ENCODE data around the gene RAB36. TPM values are rescaled to one million over a fixed set of nuclear protein-coding genes. Genes with fewer than 3 reads are reported as not detected.

The RAB36 gene
- total and polyA plus RNA-seq, 2 experiments from 2014 or later = 2.7 to 5.3 TPM

- no peaks in the 10 kb centered on the region for H3K36me3 ChIP-seq (replicated peaks; ENCODE audit: insufficient read depth, low read depth)
- peaks cover 70% of the 10 kb centered on the region for H3K79me2 ChIP-seq
- H3K4me2 ChIP-seq = peak overlapping the region; percentile 97
- H4K20me1 ChIP-seq (ENCODE audit: insufficient read depth, poor library complexity, severe bottlenecking) = peaks cover 69% of the 10 kb centered on the region
- peak overlapping the region; percentile 82 for H3K4me3 ChIP-seq
- no peaks in the 10 kb centered on the region for H3K9me3 ChIP-seq (ENCODE audit: low read depth)
- H2AFZ ChIP-seq = no peak overlapping the region
- WGBS (ENCODE audit: low lambda C conversion rate, missing lambda C conversion rate) = 13% methylated on average over 11 of the region's 11 CpGs
- TF ChIP-seq CTCF (IDR thresholded peaks at IDR 0.05; ENCODE audit: poor library complexity) = no peak
- no peak overlapping the region for H3K27ac ChIP-seq
- H3K9me2 ChIP-seq (replicated peaks; ENCODE audit: insufficient read depth) = no peaks in the 10 kb centered on the region
- H3K27me3 ChIP-seq = no peaks in the 10 kb centered on the region
- DNase-seq (ENCODE audit: low spot score) = peak; percentile 74
- peaks cover 52% of the 10 kb centered on the region for H3K4me1 ChIP-seq (ENCODE audit: insufficient read depth)
Measured at GRCh38 chr22:23183061-23183698, 37.9 kb downstream of the RAB36 start.

GRCh38 chr22:23184100-23184763 lies 39.0 kb downstream of the RAB36 start:
- WGBS (ENCODE audit: low lambda C conversion rate, missing lambda C conversion rate) = 62% methylated on average over 3 of the region's 3 CpGs
- peaks cover 81% of the 10 kb centered on the region for H3K79me2 ChIP-seq
- no peaks in the 10 kb centered on the region for H3K9me3 ChIP-seq (ENCODE audit: low read depth)
- H3K4me2 ChIP-seq = peak overlapping the region; percentile 97
- no peak for DNase-seq (ENCODE audit: low spot score)
- no peaks in the 10 kb centered on the region for H3K36me3 ChIP-seq (replicated peaks; ENCODE audit: insufficient read depth, low read depth)
- TF ChIP-seq CTCF (IDR thresholded peaks at IDR 0.05; ENCODE audit: poor library complexity) (no peak), EZH2phosphoT487 (IDR thresholded peaks at IDR 0.05; ENCODE audit: low read depth, severe bottlenecking, unreplicated experiment) (no peak), EZH2 (IDR thresholded peaks at IDR 0.05; ENCODE audit: borderline replicate concordance) (no peak)
- no peak overlapping the region for H3K27ac ChIP-seq
- no peak overlapping the region for H2AFZ ChIP-seq
- H3K4me1 ChIP-seq (ENCODE audit: insufficient read depth) = peaks cover 47% of the 10 kb centered on the region
- no peaks in the 10 kb centered on the region for H3K27me3 ChIP-seq
- no peaks in the 10 kb centered on the region for H3K9me2 ChIP-seq (replicated peaks; ENCODE audit: insufficient read depth)
- H3K4me3 ChIP-seq = peak overlapping the region; percentile 82
- peaks cover 80% of the 10 kb centered on the region for H4K20me1 ChIP-seq (ENCODE audit: insufficient read depth, poor library complexity, severe bottlenecking)

- no peak overlapping the region for H2AFZ ChIP-seq
- no peaks in the 10 kb centered on the region for H3K9me3 ChIP-seq (ENCODE audit: low read depth)
- no peak overlapping the region for H3K4me3 ChIP-seq
- H3K4me1 ChIP-seq (ENCODE audit: insufficient read depth) = peaks cover 42% of the 10 kb centered on the region
- WGBS (ENCODE audit: low lambda C conversion rate, missing lambda C conversion rate) = 82% methylated on average over 5 of the region's 5 CpGs
- no peaks in the 10 kb centered on the region for H3K27me3 ChIP-seq
- no peak for TF ChIP-seq CTCF (IDR thresholded peaks at IDR 0.05; ENCODE audit: poor library complexity)
- TF ChIP-seq EZH2 (IDR thresholded peaks at IDR 0.05; ENCODE audit: borderline replicate concordance) = no peak
- no peak for TF ChIP-seq EZH2phosphoT487 (IDR thresholded peaks at IDR 0.05; ENCODE audit: low read depth, severe bottlenecking, unreplicated experiment)
- H3K9me2 ChIP-seq (replicated peaks; ENCODE audit: insufficient read depth) = no peaks in the 10 kb centered on the region
- no peak overlapping the region for H3K27ac ChIP-seq
- no peaks in the 10 kb centered on the region for H3K36me3 ChIP-seq (replicated peaks; ENCODE audit: insufficient read depth, low read depth)
- H3K4me2 ChIP-seq = peak overlapping the region; percentile 97
- no peak for DNase-seq (ENCODE audit: low spot score)
- peaks cover 83% of the 10 kb centered on the region for H4K20me1 ChIP-seq (ENCODE audit: insufficient read depth, poor library complexity, severe bottlenecking)
- peaks cover 86% of the 10 kb centered on the region for H3K79me2 ChIP-seq
Measured at GRCh38 chr22:23184764-23185113, 39.5 kb downstream of the RAB36 start.
